Panc1 (cell line): ENCODE data around the gene CHKB. TPM values are rescaled to one million over a fixed set of nuclear protein-coding genes. Genes with fewer than 3 reads are reported as not detected.
"Not testable (repeated sequence)": the region's sequence is repeated elsewhere in the genome, so short reads cannot be mapped to it uniquely, and the experiment has no call there.

Source experiments
- ATAC-seq: fragments of 200-7000 bp; cut with Tn5 transposase; 2 replicates; pipeline ENCODE4 v1.9.1; 2020; ENCODE audit warnings: mild to moderate bottlenecking, moderate library complexity
- BruUV-seq: library from RNA; stranded (reverse); fragments of 400-500 nt; replicated peaks from 2 replicates; lab custom pipeline; 2021; lab: Mats Ljungman, UMichigan
- CTCF ChIA-PET: fragments of 300-600 bp; sonication (Branson Sonifier 250); formaldehyde crosslinking; loops from one replicate; lab custom pipeline; 2022; ENCODE audit warnings: antibody characterized with exemption; lab: Charles Lee
- POLR2A ChIA-PET: fragments of 300-600 bp; sonication (Branson Sonifier 250); formaldehyde crosslinking; loops from one replicate; lab custom pipeline; 2022; ENCODE audit warnings: antibody characterized with exemption; lab: Charles Lee
- DNase-seq: peaks from one replicate; pipeline ENCODE4 v3.0.0-alpha.2; 2010; ENCODE audit warnings: low read depth, low spot score
- H3K27ac ChIP-seq: 2 replicates; pipeline ENCODE4 v1.5.1; 2011; ENCODE audit warnings: mild to moderate bottlenecking, low read length, inconsistent platforms
- H3K27me3 ChIP-seq: fragments of 200-500 bp; sonication (Bioruptor generic); 2 replicates; pipeline ENCODE4 v1.6.0; 2014; ENCODE audit warnings: low read length, inconsistent platforms; ENCODE audit not compliant: control insufficient read depth, insufficient read depth
- H3K36me3 ChIP-seq: fragments of 200-500 bp; sonication (Bioruptor generic); 2 replicates; pipeline ENCODE4 v1.5.1; 2014; ENCODE audit warnings: inconsistent platforms, mild to moderate bottlenecking, low read length, moderate library complexity; ENCODE audit not compliant: control insufficient read depth, insufficient read depth
- H3K4me1 ChIP-seq: 2 replicates; pipeline ENCODE4 v1.5.1; 2011; ENCODE audit warnings: inconsistent platforms, mild to moderate bottlenecking, low read length, moderate library complexity; ENCODE audit not compliant: control insufficient read depth, insufficient read depth
- H3K4me3 ChIP-seq, 2 experiments: 2 replicates each; pipeline ENCODE4 v1.5.1; 2011 to 2012; ENCODE audit warnings: low read depth in 2 of 2, low read length in 2 of 2, mild to moderate bottlenecking in 2 of 2, inconsistent platforms in 1 of 2, moderate library complexity in 1 of 2
- H3K9me3 ChIP-seq: fragments of 200-500 bp; sonication (Bioruptor generic); 2 replicates; pipeline ENCODE4 v1.5.1; 2014; ENCODE audit warnings: low read depth, mild to moderate bottlenecking, inconsistent platforms, low read length, moderate library complexity; ENCODE audit not compliant: control insufficient read depth, insufficient read depth
- POLR2AphosphoS5 ChIP-seq: IDR thresholded peaks from 2 replicates; pipeline ENCODE4 v1.6.1; 2012; ENCODE audit warnings: mild to moderate bottlenecking, low read depth, low read length, moderate library complexity
- SIN3A ChIP-seq: IDR thresholded peaks from 2 replicates; pipeline ENCODE4 v1.6.1; 2012; ENCODE audit warnings: low read depth, mild to moderate bottlenecking, low read length, moderate library complexity, borderline replicate concordance; ENCODE audit not compliant: insufficient read depth
- TCF7L2 ChIP-seq: IDR thresholded peaks from 2 replicates; pipeline ENCODE4 v1.6.1; 2011; ENCODE audit warnings: mild to moderate bottlenecking, low read depth, low read length, inconsistent platforms
- in situ Hi-C: cut with HindIII; loops from 2 replicates; pipeline ENCODE4 v1.10.0; 2016; ENCODE audit warnings: low sequenced_read_pairs, low pct_unique_long_range_greater_than_20kb
- intact Hi-C: fragments of 100-400 bp; cut with micrococcal nuclease; formaldehyde crosslinking; loops from one replicate; pipeline ENCODE4 v1.10.0; 2022; ENCODE audit not compliant: unreplicated experiment
- total RNA-seq: library from RNA; stranded (reverse); gene quantifications from one replicate; pipeline ENCODE4 v1.2.1, GENCODE V29; 2021; ENCODE audit not compliant: unreplicated experiment
- TF ChIP-seq, protein P1 (sequence below), 2 experiments: IDR thresholded peaks; 2 replicates each; pipeline ENCODE4 v1.6.1; 2011 to 2012; ENCODE audit warnings: low read depth in 2 of 2, control low read depth in 1 of 2, low read length in 1 of 2, mild to moderate bottlenecking in 1 of 2, moderate library complexity in 1 of 2; ENCODE audit not compliant: insufficient read depth in 1 of 2
- TF ChIP-seq, protein P2 (sequence below): fragments of 450-650 bp; IDR thresholded peaks from 2 replicates; pipeline ENCODE4 v1.5.1; 2017; ENCODE audit warnings: mild to moderate bottlenecking

Gene CHKB
- total RNA-seq, 1 experiment from 2014 or later, result 43.5 TPM

DNA sequence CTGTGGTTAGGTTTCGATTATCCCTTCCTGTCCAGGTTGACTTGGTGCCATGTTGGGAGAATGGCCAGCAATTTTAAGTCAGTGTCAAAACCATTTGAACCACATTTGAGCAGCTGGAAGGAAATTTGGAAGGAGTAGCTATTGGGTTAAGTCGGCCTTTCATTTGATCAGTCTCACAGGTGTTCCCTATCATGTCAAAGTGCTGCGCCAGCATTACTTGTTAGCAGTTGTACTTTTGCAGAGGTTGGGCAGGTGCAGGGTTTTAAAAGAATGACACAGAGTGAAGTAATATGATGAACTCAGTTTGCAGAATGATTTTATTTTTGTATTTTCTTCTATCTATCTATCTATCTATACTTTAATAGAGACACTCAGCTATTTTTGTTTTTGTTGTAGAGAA lies 46.4 kb downstream of the CHKB start:
- TF ChIP-seq SIN3A, result no peak
- BruUV-seq, result no TSS peak

DNA sequence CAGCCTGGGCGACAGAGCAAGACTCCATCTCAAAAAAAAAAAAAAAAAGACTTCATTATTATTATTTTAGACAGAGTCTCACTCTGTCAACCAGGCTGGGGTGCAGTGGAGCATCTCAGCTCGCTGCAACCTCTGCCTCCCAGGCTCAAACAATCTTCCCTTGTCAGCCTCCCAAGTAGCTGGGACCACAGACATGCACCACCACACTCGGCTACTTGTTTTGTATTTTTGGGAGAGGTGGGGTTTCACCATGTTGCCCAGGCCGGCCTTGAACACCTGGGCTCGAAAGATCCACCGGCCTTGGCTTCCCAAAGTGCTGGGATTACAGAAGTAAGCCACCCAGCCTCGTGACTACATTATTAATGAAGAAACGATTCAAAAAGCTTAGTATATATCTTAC lies 47.5 kb downstream of the CHKB start:
- H3K27me3 ChIP-seq, result no peaks in the 10 kb centered on the region
- ChIA-PET POLR2A (no interaction called here), CTCF (interaction anchor here (0.6 to 1.1 kb wide), 2 partner anchors 9 to 359 kb away, joined by 9 read pairs; no protein-coding TSS in a partner anchor)
- H3K9me3 ChIP-seq, result no peaks in the 10 kb centered on the region
- peaks cover 3% of the 10 kb centered on the region; the same call in 1 of the 2 replicates for H3K4me1 ChIP-seq
- DNase-seq (no peak), ATAC-seq (no peak)
- no peaks in the 10 kb centered on the region; the same call in 1 of the 2 replicates for H3K36me3 ChIP-seq
- in situ Hi-C loops, result no loop called here
- H3K4me3 ChIP-seq, result no peak overlapping the region
- H3K27ac ChIP-seq, result no peak overlapping the region
- TF ChIP-seq TCF7L2, result no peak
- TF ChIP-seq SIN3A, result no peak
- TF ChIP-seq, protein P1, sequence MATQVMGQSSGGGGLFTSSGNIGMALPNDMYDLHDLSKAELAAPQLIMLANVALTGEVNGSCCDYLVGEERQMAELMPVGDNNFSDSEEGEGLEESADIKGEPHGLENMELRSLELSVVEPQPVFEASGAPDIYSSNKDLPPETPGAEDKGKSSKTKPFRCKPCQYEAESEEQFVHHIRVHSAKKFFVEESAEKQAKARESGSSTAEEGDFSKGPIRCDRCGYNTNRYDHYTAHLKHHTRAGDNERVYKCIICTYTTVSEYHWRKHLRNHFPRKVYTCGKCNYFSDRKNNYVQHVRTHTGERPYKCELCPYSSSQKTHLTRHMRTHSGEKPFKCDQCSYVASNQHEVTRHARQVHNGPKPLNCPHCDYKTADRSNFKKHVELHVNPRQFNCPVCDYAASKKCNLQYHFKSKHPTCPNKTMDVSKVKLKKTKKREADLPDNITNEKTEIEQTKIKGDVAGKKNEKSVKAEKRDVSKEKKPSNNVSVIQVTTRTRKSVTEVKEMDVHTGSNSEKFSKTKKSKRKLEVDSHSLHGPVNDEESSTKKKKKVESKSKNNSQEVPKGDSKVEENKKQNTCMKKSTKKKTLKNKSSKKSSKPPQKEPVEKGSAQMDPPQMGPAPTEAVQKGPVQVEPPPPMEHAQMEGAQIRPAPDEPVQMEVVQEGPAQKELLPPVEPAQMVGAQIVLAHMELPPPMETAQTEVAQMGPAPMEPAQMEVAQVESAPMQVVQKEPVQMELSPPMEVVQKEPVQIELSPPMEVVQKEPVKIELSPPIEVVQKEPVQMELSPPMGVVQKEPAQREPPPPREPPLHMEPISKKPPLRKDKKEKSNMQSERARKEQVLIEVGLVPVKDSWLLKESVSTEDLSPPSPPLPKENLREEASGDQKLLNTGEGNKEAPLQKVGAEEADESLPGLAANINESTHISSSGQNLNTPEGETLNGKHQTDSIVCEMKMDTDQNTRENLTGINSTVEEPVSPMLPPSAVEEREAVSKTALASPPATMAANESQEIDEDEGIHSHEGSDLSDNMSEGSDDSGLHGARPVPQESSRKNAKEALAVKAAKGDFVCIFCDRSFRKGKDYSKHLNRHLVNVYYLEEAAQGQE (IDR thresholded peaks at IDR 0.05; ENCODE audit: insufficient read depth in 1 of 2, low read depth in 2 of 2, low read length in 1 of 2), result no peak
- TF ChIP-seq, protein P2, sequence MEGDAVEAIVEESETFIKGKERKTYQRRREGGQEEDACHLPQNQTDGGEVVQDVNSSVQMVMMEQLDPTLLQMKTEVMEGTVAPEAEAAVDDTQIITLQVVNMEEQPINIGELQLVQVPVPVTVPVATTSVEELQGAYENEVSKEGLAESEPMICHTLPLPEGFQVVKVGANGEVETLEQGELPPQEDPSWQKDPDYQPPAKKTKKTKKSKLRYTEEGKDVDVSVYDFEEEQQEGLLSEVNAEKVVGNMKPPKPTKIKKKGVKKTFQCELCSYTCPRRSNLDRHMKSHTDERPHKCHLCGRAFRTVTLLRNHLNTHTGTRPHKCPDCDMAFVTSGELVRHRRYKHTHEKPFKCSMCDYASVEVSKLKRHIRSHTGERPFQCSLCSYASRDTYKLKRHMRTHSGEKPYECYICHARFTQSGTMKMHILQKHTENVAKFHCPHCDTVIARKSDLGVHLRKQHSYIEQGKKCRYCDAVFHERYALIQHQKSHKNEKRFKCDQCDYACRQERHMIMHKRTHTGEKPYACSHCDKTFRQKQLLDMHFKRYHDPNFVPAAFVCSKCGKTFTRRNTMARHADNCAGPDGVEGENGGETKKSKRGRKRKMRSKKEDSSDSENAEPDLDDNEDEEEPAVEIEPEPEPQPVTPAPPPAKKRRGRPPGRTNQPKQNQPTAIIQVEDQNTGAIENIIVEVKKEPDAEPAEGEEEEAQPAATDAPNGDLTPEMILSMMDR, result no peak
- TF ChIP-seq POLR2AphosphoS5, result no peak
- BruUV-seq, result no TSS peak
- intact Hi-C loops, result no loop called here

More for the DNA sequence above, 46.4 kb downstream of the CHKB start:
- no peak for DNase-seq
- in situ Hi-C loops, result no loop called here
- ATAC-seq, result no peak
- H3K9me3 ChIP-seq, result no peaks in the 10 kb centered on the region
- no peaks in the 10 kb centered on the region; the same call in 1 of the 2 replicates for H3K36me3 ChIP-seq
- H3K4me1 ChIP-seq, result peaks cover 3% of the 10 kb centered on the region; the same call in 1 of the 2 replicates
- H3K27ac ChIP-seq, result no peak overlapping the region
- intact Hi-C loops, result no loop called here
- CTCF ChIA-PET, result no interaction called here
- no peaks in the 10 kb centered on the region for H3K27me3 ChIP-seq
- POLR2A ChIA-PET, result no interaction called here
- H3K4me3 ChIP-seq, result no peak overlapping the region

DNA sequence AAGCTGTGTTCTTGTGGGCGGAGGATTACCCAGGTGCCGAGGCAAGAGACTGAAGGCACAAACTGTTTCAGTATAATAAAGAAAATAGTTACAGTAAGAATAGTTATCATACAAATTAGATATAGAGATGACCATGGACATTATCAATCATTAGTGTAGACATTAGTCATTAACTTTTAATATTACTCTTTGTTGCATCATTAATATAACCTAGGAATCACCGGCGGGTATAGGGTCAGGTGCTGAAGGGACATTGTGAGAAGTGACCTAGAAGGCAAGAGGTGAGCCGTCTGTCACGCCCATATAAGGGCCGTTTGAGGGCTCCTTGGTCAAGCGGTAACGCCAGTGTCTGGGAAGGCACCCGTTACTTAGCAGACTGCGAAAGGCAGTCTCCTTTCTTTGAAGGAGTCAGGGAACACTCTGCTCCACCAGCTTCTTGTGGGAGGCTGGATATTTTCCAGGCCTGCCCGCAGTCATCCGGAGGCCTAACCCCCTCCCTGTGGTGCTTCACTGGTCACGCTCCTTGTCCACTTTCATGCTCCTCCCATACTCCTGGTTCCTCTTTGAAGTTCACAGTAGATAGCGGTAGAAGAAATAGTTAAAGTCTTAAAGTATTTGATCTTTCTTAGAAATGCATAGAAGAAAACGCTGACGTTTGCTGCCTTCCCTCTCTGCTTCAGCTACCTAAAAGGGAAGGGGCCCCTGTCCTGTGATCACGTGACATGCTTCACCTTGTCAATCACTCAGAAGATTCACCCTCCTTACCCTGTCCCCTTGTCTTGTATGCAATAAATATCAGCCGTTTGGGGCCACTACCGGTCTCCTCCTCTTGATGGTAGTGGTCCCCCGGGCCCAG lies 48.6 kb downstream of the CHKB start:
- H3K27me3 ChIP-seq, BruUV-seq, DNase-seq, intact Hi-C loops, H3K36me3 ChIP-seq, ATAC-seq, POLR2A ChIA-PET, in situ Hi-C loops, H3K4me3 ChIP-seq, H3K9me3 ChIP-seq, H3K4me1 ChIP-seq: not testable (repeated sequence)
- peak overlapping the region; percentile 48; the same call in 1 of the 2 replicates for H3K27ac ChIP-seq
- CTCF ChIA-PET, result interaction anchor here (0.6 to 1.1 kb wide), 2 partner anchors 8 to 358 kb away, joined by 9 read pairs; no protein-coding TSS in a partner anchor
